Fibroblast of lung (primary cell): ENCODE results near the gene CRELD2.

ENCODE experiments used
- CTCF ChIP-seq, 2 donors: IDR thresholded peaks in 1 of 2; conservative IDR thresholded peaks in 1 of 2; 1 replicate in 1 of 2; 2 replicates in 1 of 2; pipeline ENCODE4 v1.5.1; 2011 to 2012; ENCODE audit warnings: low read length in 2 of 2, control low read depth in 1 of 2, inconsistent platforms in 1 of 2, low read depth in 1 of 2, mild to moderate bottlenecking in 1 of 2
- EZH2 ChIP-seq: IDR thresholded peaks from 2 replicates; pipeline ENCODE4 v1.5.1; 2012; ENCODE audit warnings: low read length, control low read depth, mild to moderate bottlenecking; ENCODE audit errors: missing control alignments

- TF ChIP-seq CTCF (conservative IDR thresholded peaks at IDR 0.05 in 1 of 2, IDR thresholded peaks at IDR 0.05 in 1 of 2; ENCODE audit: low read depth in 1 of 2, low read length in 2 of 2) (no peak), EZH2 (no peak)
Measured at GRCh38 chr22:49887702-49888101, 30.7 kb upstream of the CRELD2 start.
